Measurements from ENCODE around the gene SCIMP. TPM values are rescaled to one million over a fixed set of nuclear protein-coding genes. Genes with fewer than 3 reads are reported as not detected.
"Not testable (repeated sequence)": the region's sequence is repeated elsewhere in the genome, so short reads cannot be mapped to it uniquely, and the experiment has no call there.

The SCIMP gene
- total and polyA plus RNA-seq, 7 donors = 0.12 to 0.74 (median 0.47) TPM

DNA sequence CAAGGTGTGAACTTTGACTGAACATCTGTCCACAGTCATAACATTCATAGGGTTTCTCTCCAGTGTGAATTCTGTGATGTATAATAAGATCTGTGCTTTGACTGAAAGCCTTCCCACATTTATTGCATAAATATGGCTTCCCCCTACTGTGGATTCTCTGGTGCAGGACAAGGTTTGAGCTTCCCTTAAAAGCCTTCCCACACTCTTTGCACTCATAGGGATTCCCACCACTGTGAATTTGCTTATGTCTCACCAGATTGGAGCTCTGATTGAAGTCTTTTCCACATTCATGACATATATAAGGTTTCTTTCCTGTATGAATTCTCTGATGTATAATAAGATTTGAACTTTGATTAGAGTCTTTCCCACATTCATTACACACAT is 51.3 kb downstream of the SCIMP start:
- no peak overlapping the region for H3K27ac ChIP-seq
- no peak for DNase-seq
- H3K27me3 ChIP-seq (ENCODE audit: insufficient read depth in 3 of 3, low read length in 2 of 3) = no peaks in the 10 kb centered on the region
- no peak overlapping the region for H3K4me3 ChIP-seq
- no peaks in the 10 kb centered on the region for H3K4me1 ChIP-seq
- H3K36me3 ChIP-seq (ENCODE audit: insufficient read depth in 1 of 2, low read depth in 1 of 2) = peaks cover 8 to 27% of the 10 kb centered on the region in 2 donors
- intact Hi-C loops (cut with DNase I) = no loop called here
- no peak for TF ChIP-seq CTCF (IDR thresholded peaks at IDR 0.05)
- H3K9me3 ChIP-seq = peaks cover 95% of the 10 kb centered on the region
- no peak for ATAC-seq

- Histone ChIP-seq H3K36me3 (ENCODE audit: insufficient read depth in 1 of 2, low read depth in 1 of 2) (peaks cover 8 to 24% of the 10 kb centered on the region in 2 donors), H3K4me1 (no peaks in the 10 kb centered on the region), H3K27me3 (ENCODE audit: insufficient read depth in 3 of 3, low read length in 2 of 3) (no peaks in the 10 kb centered on the region), H3K4me3 (no peak overlapping the region), H3K27ac (no peak overlapping the region), H3K9me3 (peaks cover 100% of the 10 kb centered on the region)
- ATAC-seq (no peak), DNase-seq (no peak)
- intact Hi-C loops (cut with DNase I) = no loop called here
- WGBS, 3 donors = 98 to 99% (median 99%) methylated on average over 6 of the region's 6 CpGs
- no peak for TF ChIP-seq CTCF (IDR thresholded peaks at IDR 0.05)
These were observed 51.9 kb downstream of the SCIMP start for GRCh38 chr17:5182597-5183409.

DNA sequence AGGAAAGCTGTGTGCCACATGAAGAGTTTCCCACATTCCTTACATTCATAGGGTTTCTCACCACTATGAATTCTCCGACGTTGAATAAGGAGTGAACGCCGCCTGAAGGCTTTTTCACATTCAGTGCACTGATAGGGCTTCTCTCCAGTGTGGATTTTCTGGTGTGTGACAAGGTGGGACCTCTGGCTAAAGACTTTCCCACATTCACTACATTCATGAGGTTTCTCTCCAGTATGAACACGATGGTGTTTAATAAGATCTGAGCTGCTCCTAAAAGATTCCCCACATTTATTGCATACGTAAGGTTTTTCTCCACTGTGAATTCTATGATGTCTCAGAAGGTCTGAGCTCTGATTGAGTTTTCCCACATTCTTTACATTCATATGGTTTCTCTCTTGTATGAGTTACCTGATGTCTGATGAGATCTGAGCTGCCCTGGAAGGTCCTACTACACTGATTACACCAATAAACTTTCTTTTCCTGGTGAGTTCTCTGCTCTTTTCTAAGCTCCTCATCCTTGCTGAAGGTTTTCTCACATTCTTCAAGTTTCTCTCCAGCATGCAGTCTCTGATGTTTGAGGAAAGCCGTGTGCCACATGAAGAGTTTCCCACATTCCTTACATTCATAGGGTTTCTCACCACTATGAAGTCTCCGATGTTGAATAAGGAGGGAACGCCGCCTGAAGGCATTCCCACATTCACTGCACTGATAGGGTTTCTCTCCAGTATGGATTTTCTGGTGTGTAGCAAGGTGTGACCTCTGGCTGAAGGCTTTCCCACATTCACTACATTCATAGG is 53.0 kb downstream of the SCIMP start:
- no peak for DNase-seq
- peaks cover 8 to 16% of the 10 kb centered on the region in 2 donors for H3K36me3 ChIP-seq (ENCODE audit: insufficient read depth in 1 of 2, low read depth in 1 of 2)
- no peak overlapping the region for H3K4me3 ChIP-seq
- peaks cover 100% of the 10 kb centered on the region for H3K9me3 ChIP-seq
- no peak for ATAC-seq
- TF ChIP-seq CTCF (IDR thresholded peaks at IDR 0.05) = no peak
- intact Hi-C loops (cut with DNase I) = no loop called here
- 94 to 95% (median 95%) methylated on average over 10 of the region's 10 CpGs for WGBS, 3 donors
- H3K27ac ChIP-seq = no peak overlapping the region
- no peaks in the 10 kb centered on the region for H3K27me3 ChIP-seq (ENCODE audit: insufficient read depth in 3 of 3, low read length in 2 of 3)
- H3K4me1 ChIP-seq = no peaks in the 10 kb centered on the region

DNA sequence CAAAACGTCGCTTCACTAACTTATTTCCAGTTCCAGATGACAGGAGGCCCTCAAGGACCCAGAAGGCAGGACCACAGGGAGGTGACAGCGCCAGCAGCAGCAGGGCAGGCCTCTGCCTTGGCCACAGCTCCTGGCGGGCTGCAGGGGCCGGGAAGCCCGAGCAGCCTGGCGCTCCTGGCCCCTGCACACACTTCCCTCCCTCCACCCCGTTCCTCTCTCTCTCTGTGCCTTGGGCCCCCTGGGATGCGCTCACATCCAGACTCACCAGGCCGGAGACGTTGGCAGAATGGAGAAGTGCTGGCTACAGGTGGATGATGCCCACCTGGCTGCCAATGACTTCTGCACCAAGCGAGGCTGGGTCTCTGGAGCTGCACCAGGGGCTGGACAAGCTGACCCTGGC is 55.7 kb downstream of the SCIMP start:
- no peaks in the 10 kb centered on the region for H3K27me3 ChIP-seq (ENCODE audit: insufficient read depth in 3 of 3, low read length in 2 of 3)
- no peak overlapping the region for H3K27ac ChIP-seq
- ATAC-seq (no peak), DNase-seq (no peak)
- H3K4me1 ChIP-seq = no peaks in the 10 kb centered on the region
- no peak for TF ChIP-seq CTCF (IDR thresholded peaks at IDR 0.05)
- H3K9me3 ChIP-seq = peaks cover 92% of the 10 kb centered on the region
- WGBS, 3 donors = 92 to 99% (median 97%) methylated on average over 11 to 12 of the region's 12 CpGs
- H3K4me3 ChIP-seq = no peak overlapping the region
- peaks cover 8 to 29% of the 10 kb centered on the region in 2 donors for H3K36me3 ChIP-seq (ENCODE audit: insufficient read depth in 1 of 2, low read depth in 1 of 2)
- intact Hi-C loops (cut with DNase I) = no loop called here

DNA sequence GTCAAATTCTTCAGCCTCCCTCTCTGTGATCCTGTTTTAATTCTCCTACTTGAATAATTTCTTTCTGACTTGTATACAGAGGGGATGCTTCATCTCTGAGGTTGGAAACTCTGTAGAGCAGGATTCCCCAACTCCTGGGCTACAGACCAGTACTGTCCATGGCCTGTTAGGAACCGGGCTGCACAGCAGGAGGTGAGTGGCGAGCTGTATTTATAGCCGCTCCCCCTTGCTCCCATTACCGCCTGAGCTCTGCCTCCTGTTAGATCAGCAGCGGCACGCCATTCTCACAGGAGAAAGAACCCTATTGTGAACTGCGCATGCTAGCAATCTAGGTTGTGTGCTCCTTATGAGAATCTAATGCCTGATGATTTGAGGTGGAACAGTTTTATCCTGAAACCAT is 59.6 kb downstream of the SCIMP start:
- H3K27ac ChIP-seq; DNase-seq; ATAC-seq; H3K27me3 ChIP-seq (ENCODE audit: insufficient read depth in 3 of 3, low read length in 2 of 3); H3K4me1 ChIP-seq; intact Hi-C loops (cut with DNase I); H3K4me3 ChIP-seq: not testable (repeated sequence)
- WGBS, 3 donors = 87 to 94% (median 91%) methylated on average over 7 of the region's 7 CpGs
- peaks cover 0 to 45% of the 10 kb centered on the region in 2 donors for H3K36me3 ChIP-seq (ENCODE audit: insufficient read depth in 1 of 2, low read depth in 1 of 2)
- peaks cover 59% of the 10 kb centered on the region for H3K9me3 ChIP-seq

DNA sequence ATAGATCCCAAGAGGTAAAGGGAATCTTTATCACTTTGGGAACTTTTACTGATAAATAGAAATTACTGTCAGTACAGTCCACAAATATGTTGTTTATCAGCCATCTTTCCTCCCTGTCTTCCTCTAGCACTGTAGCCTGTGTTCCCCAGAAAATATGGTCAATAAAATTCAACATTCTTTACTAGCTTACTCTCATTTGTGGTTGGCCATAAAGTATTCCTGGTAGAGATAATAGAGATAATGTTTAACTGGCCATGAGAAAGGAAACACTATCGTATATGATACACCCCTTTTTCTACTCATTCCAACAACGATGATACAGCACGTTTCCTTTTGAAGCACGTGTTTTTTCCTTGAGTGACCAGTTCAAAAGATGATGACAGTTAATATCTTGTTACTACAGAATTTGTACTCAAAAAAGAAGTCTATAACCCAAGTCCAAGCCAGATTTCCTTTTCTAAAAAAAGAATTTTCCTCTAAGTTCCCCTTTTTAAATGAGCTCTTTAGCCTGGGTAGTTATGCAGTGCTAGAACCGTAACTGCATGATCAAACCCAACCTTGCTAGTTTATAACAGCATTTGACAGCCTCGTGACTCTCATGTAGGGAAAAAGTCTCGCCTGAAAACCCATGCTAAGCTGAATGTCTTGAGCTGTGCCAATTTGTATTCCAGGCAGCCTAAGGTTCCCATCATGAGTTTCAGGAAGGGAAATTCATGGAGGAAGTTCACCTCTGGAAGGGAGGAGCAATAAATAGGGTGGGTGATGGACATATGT is 68.7 kb downstream of the SCIMP start:
- WGBS, 3 donors = 72 to 79% (median 76%) methylated on average over 4 to 6 of the region's 7 CpGs
- DNase-seq; intact Hi-C loops (cut with DNase I); H3K4me1 ChIP-seq; H3K4me3 ChIP-seq; H3K27me3 ChIP-seq (ENCODE audit: insufficient read depth in 3 of 3, low read length in 2 of 3); H3K27ac ChIP-seq; H3K9me3 ChIP-seq; ATAC-seq: not testable (repeated sequence)
- H3K36me3 ChIP-seq (ENCODE audit: insufficient read depth in 1 of 2, low read depth in 1 of 2) = peaks cover 0 to 57% of the 10 kb centered on the region in 2 donors

Measured in psoas muscle (tissue), 8 donors.